PC-3 (cell line): Measurements from ENCODE around the gene RIMBP2.

Experiments
- CTCF ChIP-seq: fragments of 300-600 bp; sonication (generic); conservative IDR thresholded peaks from 2 replicates; pipeline ENCODE4 v1.5.1; 2017; ENCODE audit warnings: antibody characterized with exemption, low read depth, mild to moderate bottlenecking, low read length
- EZH2phosphoT487 ChIP-seq: fragments of 300-600 bp; sonication (generic); IDR thresholded peaks from 2 replicates; pipeline ENCODE4 v1.6.1; 2018; ENCODE audit warnings: mild to moderate bottlenecking, antibody characterized with exemption, low read length, borderline replicate concordance

GRCh38 chr12:130698106-130698505, 18.0 kb downstream of the RIMBP2 start:
- TF ChIP-seq CTCF (no peak), EZH2phosphoT487 (no peak)
